ENCODE data around the gene NCOA7. TPM values are rescaled to one million over a fixed set of nuclear protein-coding genes. Genes with fewer than 3 reads are reported as not detected.

NCOA7 gene
- total and polyA plus RNA-seq, 9 of the 15 experiments (the other 6 are each of a cell fraction or from before 2014, with no cell fraction given) = 5.8 to 14.6 (median 9.3) TPM

DNA sequence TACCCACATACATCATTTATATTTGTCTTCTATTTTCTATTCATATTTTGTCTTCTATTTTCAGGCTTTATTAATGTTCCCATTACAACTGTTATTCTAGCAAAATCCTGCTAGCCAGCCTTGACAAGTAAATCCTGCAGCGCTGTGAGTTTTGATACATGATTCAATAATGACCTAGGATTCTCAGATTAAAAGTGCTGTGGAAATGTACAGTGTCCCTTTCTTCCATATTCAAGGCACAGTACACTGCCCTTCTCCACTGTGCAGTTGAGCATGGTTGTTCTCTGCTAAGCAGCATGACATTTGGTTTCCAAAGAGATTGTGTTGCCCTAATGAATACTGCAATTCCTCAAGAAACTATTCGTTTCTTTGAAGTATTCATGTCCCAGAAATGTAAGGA lies 47.2 kb upstream of the NCOA7 start:
- no peaks in the 10 kb centered on the region for H3K9me3 ChIP-seq (replicated peaks; ENCODE audit: control insufficient read depth, insufficient read depth, low read depth, low read length)
- 2% methylated on average over 2 of the region's 2 CpGs for WGBS (ENCODE audit: insufficient coverage, low coverage, missing lambda C conversion rate)
- intact Hi-C loops (cut with micrococcal nuclease) (no loop called here), in situ Hi-C loops (cut with MboI) (no loop called here)
- H4K20me1 ChIP-seq (replicated peaks; ENCODE audit: control insufficient read depth, insufficient read depth, low read length) = no peaks in the 10 kb centered on the region
- H3K4me2 ChIP-seq (ENCODE audit: insufficient read depth, low read length) = no peak overlapping the region
- no peaks in the 10 kb centered on the region for H3K9me1 ChIP-seq (ENCODE audit: control insufficient read depth, insufficient read depth, low read length)
- H3K4me3 ChIP-seq = no peak overlapping the region
- no peaks in the 10 kb centered on the region for H3K36me3 ChIP-seq (ENCODE audit: control insufficient read depth, insufficient read depth, low read length)
- ChIA-PET CTCF (ENCODE audit: low intra/inter-chr PET ratio) (no interaction called here), POLR2A (no interaction called here)
- FAIRE-seq (no peak), DNase-seq (ENCODE audit: extremely low read depth in 1 of 4, low spot score in 3 of 4) (no peak), ATAC-seq (no peak)
- no TSS peak for BruUV-seq (replicated peaks)
- peaks cover 5 to 13% of the 10 kb centered on the region in 2 experiments; a peak in 4 of 5 replicates for H3K4me1 ChIP-seq (replicated peaks in 1 of 2; ENCODE audit: control insufficient read depth in 2 of 2, insufficient read depth in 2 of 2, low read length in 2 of 2)
- H3K9ac ChIP-seq (ENCODE audit: insufficient read depth in 1 of 2, low read depth in 2 of 2, low read length in 2 of 2) = no peak overlapping the region
- H2AFZ ChIP-seq (ENCODE audit: low read depth, low read length) = no peak overlapping the region
- H3K27ac ChIP-seq (ENCODE audit: extremely low read depth, low read depth, low read length) = no peak overlapping the region
- H3K79me2 ChIP-seq (ENCODE audit: control insufficient read depth, insufficient read depth, low read length) = no peaks in the 10 kb centered on the region
- peaks cover 30 to 36% of the 10 kb centered on the region in 2 experiments for H3K27me3 ChIP-seq (ENCODE audit: control insufficient read depth in 2 of 2, insufficient read depth in 2 of 2, low read length in 2 of 2)
- TF ChIP-seq RNF2 (IDR thresholded peaks at IDR 0.05) (0 out of 2 replicates have a peak, but pooled peaks have one; percentile 31), SIRT6 (IDR thresholded peaks at IDR 0.05; ENCODE audit: low read depth, low read length) (no peak), TAF7 (tag; IDR thresholded peaks at IDR 0.05) (no peak), CBX2 (IDR thresholded peaks at IDR 0.05; ENCODE audit: insufficient read depth, low read length, poor library complexity, severe bottlenecking) (peak; percentile 41)
- TF ChIP-seq, protein P1, sequence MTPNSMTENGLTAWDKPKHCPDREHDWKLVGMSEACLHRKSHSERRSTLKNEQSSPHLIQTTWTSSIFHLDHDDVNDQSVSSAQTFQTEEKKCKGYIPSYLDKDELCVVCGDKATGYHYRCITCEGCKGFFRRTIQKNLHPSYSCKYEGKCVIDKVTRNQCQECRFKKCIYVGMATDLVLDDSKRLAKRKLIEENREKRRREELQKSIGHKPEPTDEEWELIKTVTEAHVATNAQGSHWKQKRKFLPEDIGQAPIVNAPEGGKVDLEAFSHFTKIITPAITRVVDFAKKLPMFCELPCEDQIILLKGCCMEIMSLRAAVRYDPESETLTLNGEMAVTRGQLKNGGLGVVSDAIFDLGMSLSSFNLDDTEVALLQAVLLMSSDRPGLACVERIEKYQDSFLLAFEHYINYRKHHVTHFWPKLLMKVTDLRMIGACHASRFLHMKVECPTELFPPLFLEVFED (CRISPR knock-in tag; conservative IDR thresholded peaks at IDR 0.05) = no peak
